Kidney (tissue), 14 donors: ENCODE measurements around the gene TRIM3. TPM values are rescaled to one million over a fixed set of nuclear protein-coding genes. Genes with fewer than 3 reads are reported as not detected.

Experiments
- DNase-seq, 5 donors: peaks; one replicate each; pipeline ENCODE4 v3.0.0-alpha.2; 2013 to 2020
- FAIRE-seq: peaks from 2 replicates; lab custom pipeline; 2012; peaks lifted over from hg19 to GRCh38; lab: Jason Lieb, UNC
- H3K27ac ChIP-seq, 2 donors: one replicate each; pipeline ENCODE4 v1.7.0; 2013; ENCODE audit warnings: low read depth in 2 of 2, low read length in 2 of 2, inconsistent platforms in 1 of 2
- H3K27me3 ChIP-seq: one replicate; pipeline ENCODE4 v1.7.1; 2013; ENCODE audit warnings: low read length, inconsistent platforms; ENCODE audit not compliant: control insufficient read depth, insufficient read depth
- H3K36me3 ChIP-seq, 3 donors: one replicate each; pipeline versions ENCODE4 v1.7.0 to v1.7.1; 2013; ENCODE audit warnings: low read length in 3 of 3, control low read depth in 1 of 3, inconsistent platforms in 1 of 3; ENCODE audit not compliant: insufficient read depth in 3 of 3, control insufficient read depth in 2 of 3
- H3K4me1 ChIP-seq, 3 donors: one replicate each; pipeline versions ENCODE4 v1.7.0 to v1.7.1; 2013; ENCODE audit warnings: low read length in 3 of 3, inconsistent platforms in 1 of 3, low read depth in 1 of 3; ENCODE audit not compliant: control insufficient read depth in 2 of 3, insufficient read depth in 2 of 3
- H3K4me3 ChIP-seq, 3 donors: one replicate each; pipeline versions ENCODE4 v1.7.0 to v1.8.1; 2013; ENCODE audit warnings: low read length in 3 of 3, control low read depth in 1 of 3, inconsistent platforms in 1 of 3
- H3K9ac ChIP-seq, 3 donors: one replicate each; pipeline versions ENCODE4 v1.7.0 to v1.7.1; 2013; ENCODE audit warnings: low read length in 3 of 3, control low read depth in 1 of 3, inconsistent platforms in 1 of 3
- H3K9me3 ChIP-seq, 3 donors: one replicate each; pipeline versions ENCODE4 v1.7.0 to v1.7.1; 2013; ENCODE audit warnings: low read length in 3 of 3, control low read depth in 1 of 3, inconsistent platforms in 1 of 3; ENCODE audit not compliant: control insufficient read depth in 2 of 3, insufficient read depth in 1 of 3
- CTCF ChIP-seq: IDR thresholded peaks from 3 replicates; pipeline ENCODE4 v1.5.1; 2012; ENCODE audit warnings: mild to moderate bottlenecking, moderate library complexity, borderline replicate concordance; ENCODE audit not compliant: insufficient read depth; ENCODE audit errors: extremely low read depth
- intact Hi-C: fragments of 100-400 bp; cut with DNase I; formaldehyde crosslinking; loops from one replicate; pipeline ENCODE4 v1.11.1; 2022
- polyA plus RNA-seq: library from polyadenylated mRNA; stranded (reverse); fragments of 350-450 nt; fragmentation: Illumina TruSeq; extraction: RNeasy Lipid Tissue Mini Kit (QIAGEN cat#74804); gene quantifications from one replicate; pipeline ENCODE4 v1.2.3, GENCODE V29; 2014; ENCODE audit warnings: low read depth, low replicate concordance; ENCODE audit not compliant: insufficient read depth
- total RNA-seq: library from RNA; stranded (reverse); fragmentation: NEBNext Ultra II Directional; extraction: Animal tissue kit (Norgen Biotek cat#: 25700); gene quantifications from one replicate; pipeline ENCODE4 v1.2.1, GENCODE V29; 2021
- donor health status: control.
- donor health status: control.
- donor health status: control.
- donor health status: control.
- donor health status: control.
- donor health status: DM: yes; HTN: yes; CAD: no.
- donor health status: Normal renal cell carcinoma (clear cell type).

TRIM3 gene
- total and polyA plus RNA-seq, 2 donors from 2014 or later = 10.8 to 20.8 TPM

DNA sequence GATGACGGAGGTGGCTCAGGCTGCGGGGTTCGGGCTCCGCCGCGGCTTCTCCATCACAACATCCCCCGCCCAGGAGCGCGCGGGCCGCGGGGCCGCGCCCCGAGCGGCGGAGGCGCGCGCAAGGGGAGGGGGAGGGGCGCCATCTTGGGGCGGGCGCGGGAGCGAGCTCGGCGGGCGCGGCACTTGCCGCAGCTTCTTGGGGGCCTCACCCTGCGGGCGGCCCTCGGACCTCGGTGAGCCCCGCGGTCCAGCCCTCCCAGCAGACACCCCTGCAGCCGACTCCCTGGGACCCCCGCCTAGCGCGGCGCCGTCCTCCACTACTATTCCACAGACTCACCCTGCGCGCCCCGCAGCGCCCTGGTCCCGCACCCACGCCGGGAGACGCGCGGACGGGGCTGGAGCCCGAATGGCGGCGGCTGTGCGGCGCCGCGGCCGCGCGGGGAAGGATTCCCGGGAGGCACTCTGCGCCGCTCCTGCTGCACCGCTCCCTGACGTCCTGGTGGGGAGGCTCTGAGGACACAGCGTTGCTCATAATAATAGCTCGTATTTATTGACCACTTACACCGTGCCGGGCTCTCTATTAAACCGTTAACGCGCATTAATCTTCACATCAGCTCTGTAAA, 54.6 kb downstream of the TRIM3 start, which contains the start of gene APBB1:
APBB1 (minus strand) TSS at position 86 of the 623 bp plus-strand sequence. CDS start 7,747 bp downstream, outside the sequence.
- no peaks in the 10 kb centered on the region for H3K9me3 ChIP-seq
- intact Hi-C loops = no loop called here
- H3K4me3 ChIP-seq = peak within 1 kb of the TSS; percentile 68 to 85 (median 75)
- no peak for TF ChIP-seq CTCF
- peak within 1 kb of the TSS; percentile 60 to 71 (median 70) for H3K9ac ChIP-seq
- H3K4me1 ChIP-seq = peaks cover 0 to 9% (median 2%) of the 10 kb centered on the region in 3 donors
- peak within 1 kb of the TSS; percentile 71 to 82 for H3K27ac ChIP-seq
- DNase-seq (peak in 4 of 5 donors; percentile 76 to 86 (median 80)), FAIRE-seq (no peak)
- H3K27me3 ChIP-seq = no peaks in the 10 kb centered on the region
- H3K36me3 ChIP-seq = no peaks in the 10 kb centered on the region

GRCh38 chr11:6418557-6419008, 55.2 kb downstream of the TRIM3 start:
- DNase-seq (peak in 4 of 5 donors; percentile 45 to 85 (median 68)), FAIRE-seq (no peak)
- Histone ChIP-seq H3K9me3 (no peaks in the 10 kb centered on the region), H3K27me3 (no peaks in the 10 kb centered on the region), H3K4me3 (peak overlapping the region; percentile 51 to 75 (median 68)), H3K27ac (peak overlapping the region; percentile 63 to 79), H3K9ac (peak overlapping the region; percentile 24 to 50 (median 48)), H3K36me3 (no peaks in the 10 kb centered on the region), H3K4me1 (peaks cover 0 to 9% (median 2%) of the 10 kb centered on the region in 3 donors)
- no peak for TF ChIP-seq CTCF
- intact Hi-C loops = no loop called here

- H3K4me3 ChIP-seq = peak overlapping the region; percentile 51 to 75 (median 68)
- H3K36me3 ChIP-seq = no peaks in the 10 kb centered on the region
- H3K27me3 ChIP-seq = no peaks in the 10 kb centered on the region
- peak overlapping the region in 1 of 2 donors; percentile 63 for H3K27ac ChIP-seq
- DNase-seq (peak in 1 of 5 donors; percentile 41), FAIRE-seq (no peak)
- H3K9me3 ChIP-seq = no peaks in the 10 kb centered on the region
- peaks cover 0 to 9% (median 2%) of the 10 kb centered on the region in 3 donors for H3K4me1 ChIP-seq
- no peak for TF ChIP-seq CTCF
- H3K9ac ChIP-seq = peak overlapping the region; percentile 24 to 50 (median 48)
- intact Hi-C loops = no loop called here
These were observed 55.7 kb downstream of the TRIM3 start for GRCh38 chr11:6417907-6418556.
